ENCODE results near the gene PMEL. TPM values are rescaled to one million over a fixed set of nuclear protein-coding genes. Genes with fewer than 3 reads are reported as not detected.
A peak's percentile ranks its signal among the peaks of the same experiment; 100 is the strongest.

The PMEL gene
- total RNA-seq, 4 donors from 2014 or later = 0.73 to 2.0 TPM; not detected in 2

- intact Hi-C loops (cut with DNase I; ENCODE audit: low total_unique reads) = no loop called here
- in situ Hi-C loops (cut with MboI; ENCODE audit: low sequenced_read_pairs in 4 of 4) = loop anchor here in 2 of 4 donors (10.0 to 25.0 kb wide), 3 partner anchors 118 to 295 kb away; partner anchors contain the start of genes ORMDL2 (in 2 of the 2), SARNP (in 2 of the 2) and OR10P1 (in 1 of the 2)
These were observed 33.3 kb downstream of the PMEL start for GRCh38 chr12:55932551-55932910.

GRCh38 chr12:55931780-55932550 lies 33.9 kb downstream of the PMEL start:
- peak overlapping the region; percentile 41 to 74 (median 61) for H3K27ac ChIP-seq
- H3K9me3 ChIP-seq = no peaks in the 10 kb centered on the region
- H3K36me3 ChIP-seq = no peaks in the 10 kb centered on the region
- H3K4me3 ChIP-seq = peak overlapping the region; percentile 47 to 66 (median 66)
- peak; percentile 13 to 21 for DNase-seq
- H3K27me3 ChIP-seq = peaks cover 6 to 34% (median 14%) of the 10 kb centered on the region in 3 donors
- peaks cover 20 to 31% of the 10 kb centered on the region in 2 donors for H3K4me1 ChIP-seq
- in situ Hi-C loops (cut with MboI; ENCODE audit: low sequenced_read_pairs in 4 of 4) (loop anchor here in 2 of 4 donors (10.0 to 25.0 kb wide), 3 partner anchors 117 to 295 kb away; partner anchors contain the start of genes ORMDL2 (in 2 of the 2), SARNP (in 2 of the 2) and OR10P1 (in 1 of the 2)), intact Hi-C loops (cut with DNase I; ENCODE audit: low total_unique reads) (no loop called here)
- TF ChIP-seq POLR2A (IDR thresholded peaks at IDR 0.05) (peak; percentile 9 to 23), CTCF (IDR thresholded peaks at IDR 0.05 in 4 of 5, conservative IDR thresholded peaks at IDR 0.05 in 1 of 5) (no peak)
- ATAC-seq = peak in 1 of 2 donors; percentile 33

More at GRCh38 chr12:55932551-55932910, 33.3 kb downstream of the PMEL start:
- H3K27me3 ChIP-seq = peaks cover 6 to 34% (median 14%) of the 10 kb centered on the region in 3 donors
- H3K9me3 ChIP-seq = no peaks in the 10 kb centered on the region
- DNase-seq (no peak), ATAC-seq (no peak)
- H3K4me1 ChIP-seq = peaks cover 20 to 31% of the 10 kb centered on the region in 2 donors
- peak overlapping the region in 1 of 4 donors; percentile 62 for H3K27ac ChIP-seq
- H3K36me3 ChIP-seq = no peaks in the 10 kb centered on the region
- TF ChIP-seq CTCF (IDR thresholded peaks at IDR 0.05 in 4 of 5, conservative IDR thresholded peaks at IDR 0.05 in 1 of 5) (no peak), POLR2A (IDR thresholded peaks at IDR 0.05) (no peak)
- H3K4me3 ChIP-seq = peak overlapping the region; percentile 47 to 66 (median 66)

- no peak for TF ChIP-seq POLR2A (IDR thresholded peaks at IDR 0.05)
- TF ChIP-seq CTCF (IDR thresholded peaks at IDR 0.05 in 4 of 5, conservative IDR thresholded peaks at IDR 0.05 in 1 of 5) = no peak
- H3K9me3 ChIP-seq = no peaks in the 10 kb centered on the region
- intact Hi-C loops (cut with DNase I; ENCODE audit: low total_unique reads) = no loop called here
- H3K36me3 ChIP-seq = no peaks in the 10 kb centered on the region
- H3K4me3 ChIP-seq = peak overlapping the region; percentile 47 to 66 (median 66)
- ATAC-seq = no peak
- peaks cover 20 to 33% of the 10 kb centered on the region in 2 donors for H3K4me1 ChIP-seq
- peaks cover 6 to 34% (median 14%) of the 10 kb centered on the region in 3 donors for H3K27me3 ChIP-seq
- no peak for DNase-seq
- in situ Hi-C loops (cut with MboI; ENCODE audit: low sequenced_read_pairs in 4 of 4) = loop anchor here in 2 of 4 donors (10.0 to 25.0 kb wide), 3 partner anchors 117 to 294 kb away; partner anchors contain the start of genes ORMDL2 (in 2 of the 2), SARNP (in 2 of the 2) and OR10P1 (in 1 of the 2)
- H3K27ac ChIP-seq = peak overlapping the region; percentile 41 to 74 (median 61)
These were observed 34.5 kb downstream of the PMEL start for GRCh38 chr12:55931317-55931779.

- Histone ChIP-seq H3K9me3 (no peaks in the 10 kb centered on the region), H3K27me3 (peaks cover 6 to 34% (median 14%) of the 10 kb centered on the region in 3 donors), H3K4me3 (peak within 1 kb of the TSS; percentile 47 to 66 (median 66)), H3K27ac (peak within 1 kb of the TSS; percentile 41 to 74 (median 61)), H3K36me3 (no peaks in the 10 kb centered on the region), H3K4me1 (peaks cover 25 to 38% of the 10 kb centered on the region in 2 donors)
- no peak for ATAC-seq
- intact Hi-C loops (cut with DNase I; ENCODE audit: low total_unique reads) (no loop called here), in situ Hi-C loops (cut with MboI; ENCODE audit: low sequenced_read_pairs in 4 of 4) (loop anchor here in 2 of 4 donors (10.0 to 25.0 kb wide), 3 partner anchors 116 to 294 kb away; partner anchors contain the start of genes ORMDL2 (in 2 of the 2), SARNP (in 2 of the 2) and OR10P1 (in 1 of the 2))
- DNase-seq = no peak
- TF ChIP-seq CTCF (IDR thresholded peaks at IDR 0.05 in 4 of 5, conservative IDR thresholded peaks at IDR 0.05 in 1 of 5) (peak in 3 of 5 experiments; percentile 13 to 43 (median 21)), POLR2A (IDR thresholded peaks at IDR 0.05) (no peak)
These were observed 35.0 kb downstream of the PMEL start, which contains the start of gene DGKA for GRCh38 chr12:55930771-55931316. DGKA (plus strand) TSS chr12:55931162; CDS start chr12:55936504, 5,342 bp downstream.

All from gastrocnemius medialis (tissue), 4 donors.